GM19467 (cell line): ENCODE results near the gene HRH2.
"Not testable (repeated sequence)": the region's sequence is repeated elsewhere in the genome, so short reads cannot be mapped to it uniquely, and the experiment has no call there.

Experiments
- ATAC-seq: cut with Tn5 transposase; IDR thresholded peaks from one replicate; pipeline ENCODE4 v1.9.1; 2021; ENCODE audit warnings: mild to moderate bottlenecking, moderate library complexity; ENCODE audit not compliant: unreplicated experiment

HRH2 gene

DNA sequence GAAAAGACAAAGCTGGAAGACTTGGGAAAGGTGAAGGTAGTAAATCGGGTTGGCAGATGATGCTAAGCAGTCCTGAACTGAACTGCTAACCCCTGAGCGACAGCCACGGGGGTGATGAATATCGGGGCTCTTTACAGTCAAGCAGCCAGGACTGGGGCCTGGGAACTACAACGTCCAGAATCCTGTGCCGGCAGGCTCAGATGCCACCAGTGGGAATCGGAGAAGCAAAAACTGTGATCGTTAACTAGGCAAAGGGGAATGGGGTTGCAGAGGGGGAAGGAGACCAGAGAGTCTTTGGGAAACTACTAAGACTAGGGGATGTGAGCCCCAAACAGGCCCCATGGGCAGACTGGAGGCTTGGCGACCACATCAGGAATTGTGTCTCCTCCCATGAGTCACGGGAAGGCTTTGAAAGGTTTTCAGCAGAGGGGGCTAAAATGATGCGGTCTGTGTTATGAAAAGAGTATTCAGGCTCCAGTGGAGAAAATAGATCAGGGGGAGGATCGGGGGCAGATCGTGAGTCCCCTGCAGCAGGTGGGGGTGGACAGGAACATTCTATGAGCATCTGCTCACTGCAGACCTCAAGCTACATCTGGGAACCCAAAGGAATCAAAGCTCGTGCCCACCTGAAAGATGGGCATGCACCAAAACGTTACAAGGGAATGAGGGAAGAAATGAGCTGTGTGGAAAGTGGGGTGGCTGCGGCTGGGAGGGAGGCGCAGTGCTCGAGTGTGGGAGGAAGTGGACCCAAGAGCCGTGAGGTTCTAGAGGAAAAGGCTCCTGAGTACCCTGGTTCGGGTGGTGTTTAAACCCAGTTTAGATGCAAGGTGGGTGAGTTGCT lies 53.8 kb downstream of the HRH2 start:
- no peak for ATAC-seq

GRCh38 chr5:175712313-175712680 lies 54.4 kb downstream of the HRH2 start:
- no peak for ATAC-seq

- ATAC-seq, result no peak
Observed at GRCh38 chr5:175712681-175713085, 54.8 kb downstream of the HRH2 start.

DNA sequence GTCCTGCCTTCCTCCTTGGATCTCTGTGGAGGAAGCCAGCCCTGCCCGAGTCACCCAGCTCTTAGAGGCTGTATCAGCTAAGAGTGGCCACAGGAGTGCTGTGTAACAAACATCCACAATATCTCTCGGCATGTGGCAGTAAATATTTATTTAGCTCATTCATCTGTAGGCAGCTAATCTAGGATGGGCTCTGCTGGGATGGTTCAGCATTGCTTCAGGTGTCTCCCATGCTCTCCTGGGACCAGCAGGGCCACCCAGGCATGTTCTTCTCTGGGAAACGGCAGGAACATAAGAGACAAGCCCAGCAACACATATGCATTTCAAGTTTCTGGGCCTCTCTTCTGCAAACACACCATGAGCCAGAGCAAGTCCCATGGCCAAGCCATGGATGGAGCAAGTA lies 56.1 kb downstream of the HRH2 start:
- no peak for ATAC-seq

DNA sequence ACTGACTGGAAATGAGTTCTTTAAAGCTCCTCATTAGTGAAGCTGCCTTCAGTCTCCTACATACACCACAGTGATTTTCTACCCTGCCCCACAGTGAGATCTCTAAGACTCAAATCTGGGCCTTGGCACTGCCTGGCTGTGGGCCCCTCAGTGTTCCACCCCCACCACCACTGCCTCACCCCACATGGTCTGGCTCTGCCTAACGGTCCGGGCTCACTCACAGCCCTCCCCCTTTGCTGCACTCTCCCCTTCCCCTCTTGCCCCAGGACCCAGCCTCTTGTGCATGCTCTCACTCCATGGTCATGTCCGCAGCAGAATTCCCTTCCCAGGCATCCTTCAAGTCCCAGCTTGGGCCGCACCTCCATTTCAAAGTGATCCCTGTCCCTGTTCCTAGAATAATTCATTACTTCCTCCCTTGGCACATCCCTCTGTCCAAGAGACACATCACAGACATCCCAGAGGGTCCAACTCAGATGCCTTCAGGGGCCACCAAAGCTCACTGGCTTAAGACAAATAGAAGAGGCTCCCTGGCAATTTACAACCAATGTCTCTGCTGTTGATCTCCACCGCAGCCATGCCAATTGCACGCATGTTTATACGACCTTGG lies 56.7 kb downstream of the HRH2 start:
- no peak for ATAC-seq

DNA sequence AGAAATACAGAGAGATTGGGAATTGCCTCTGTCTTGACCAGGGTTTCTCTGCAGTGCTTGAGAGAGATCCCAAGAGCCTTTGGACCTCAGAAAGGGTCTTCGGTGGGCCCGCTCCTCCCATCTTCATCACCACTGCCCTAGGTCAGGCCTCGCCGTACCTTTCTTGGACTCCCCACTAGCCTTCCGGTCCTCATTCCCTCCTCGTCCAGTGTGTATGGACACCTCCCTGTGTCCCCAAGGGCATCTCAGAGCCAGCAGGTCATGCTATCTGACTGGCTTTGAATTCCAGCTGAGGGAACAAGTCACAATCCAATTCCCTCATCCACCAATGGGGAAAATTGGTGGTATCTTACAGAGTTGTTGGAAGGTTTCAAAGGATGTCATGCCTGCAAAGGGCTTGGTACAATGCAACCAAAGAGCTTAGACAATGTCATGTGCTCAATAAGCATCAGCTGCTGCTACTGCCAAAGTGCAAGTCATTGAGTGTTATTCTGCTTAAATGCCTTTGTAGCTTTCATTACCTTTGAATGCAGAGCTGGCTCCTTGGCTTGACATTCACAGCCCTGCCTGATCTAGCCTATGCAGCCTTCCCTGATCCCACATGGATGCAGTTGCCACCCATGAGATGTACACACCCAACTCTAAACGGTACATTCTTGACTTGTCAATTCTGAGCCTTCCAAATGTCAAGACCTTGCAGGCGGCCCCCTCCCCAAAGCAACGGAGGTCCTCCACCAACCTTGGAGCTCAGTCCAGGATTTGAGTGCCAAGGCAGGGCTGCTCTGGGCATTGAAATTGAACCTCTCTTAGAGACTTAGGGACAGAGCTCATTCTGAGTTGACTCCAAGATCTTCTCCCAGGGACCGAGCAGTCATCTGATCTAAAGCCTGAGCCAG lies 58.0 kb downstream of the HRH2 start:
- no peak for ATAC-seq

DNA sequence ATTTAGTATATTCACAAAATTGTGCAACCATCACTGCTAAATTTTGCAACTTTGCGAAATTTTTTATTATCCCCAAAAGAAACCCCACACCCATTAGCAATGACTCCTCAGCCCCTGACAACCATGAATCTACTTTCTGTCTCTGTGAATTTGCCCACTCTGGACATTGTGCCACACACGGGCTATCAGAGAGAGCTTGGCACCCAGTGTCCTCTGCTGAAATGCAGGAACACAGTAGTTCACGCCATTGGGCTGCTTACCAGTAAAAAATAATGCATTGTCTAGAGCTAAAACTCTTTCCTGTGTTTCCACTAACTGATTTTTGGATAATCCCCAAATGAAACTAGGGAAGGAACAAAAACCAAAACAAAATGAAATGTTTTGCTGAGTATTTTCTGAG lies 60.0 kb downstream of the HRH2 start:
- no peak for ATAC-seq

DNA sequence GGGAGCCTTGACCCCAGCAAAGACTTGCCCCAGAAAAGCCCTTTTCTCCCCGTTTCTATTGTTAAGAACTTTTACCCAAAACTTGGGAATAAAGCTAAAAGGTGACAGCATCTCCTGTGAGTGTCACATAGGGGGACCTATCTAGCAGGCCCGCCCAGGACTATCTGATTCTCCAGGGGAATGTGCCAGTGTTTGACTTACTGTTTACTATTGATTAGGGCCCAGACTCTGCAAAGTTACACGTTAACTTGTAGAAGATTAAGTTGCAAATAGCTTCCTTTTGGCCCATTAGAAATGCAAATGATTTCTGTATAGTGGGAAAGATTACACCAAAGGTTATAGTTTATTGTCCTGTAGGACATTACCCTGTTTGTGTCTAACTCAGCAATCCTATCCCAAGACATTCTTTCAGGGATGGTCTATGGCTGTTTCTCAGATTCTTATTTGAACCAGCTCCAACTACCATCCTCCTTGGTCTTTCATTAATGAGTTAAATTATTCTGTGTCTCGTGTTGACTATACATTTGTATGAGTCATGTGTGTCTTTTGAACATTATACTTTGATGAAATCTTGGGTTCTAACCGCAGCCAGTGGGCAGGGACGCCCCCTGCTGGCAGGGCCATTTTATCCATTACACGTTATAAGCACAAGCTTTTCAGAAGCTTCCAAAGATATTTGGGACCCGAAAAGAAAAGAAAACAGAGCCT lies 60.7 kb downstream of the HRH2 start:
- ATAC-seq, result no peak

- not testable (repeated sequence) for ATAC-seq
Observed at GRCh38 chr5:175719109-175719432, 61.2 kb downstream of the HRH2 start.

DNA sequence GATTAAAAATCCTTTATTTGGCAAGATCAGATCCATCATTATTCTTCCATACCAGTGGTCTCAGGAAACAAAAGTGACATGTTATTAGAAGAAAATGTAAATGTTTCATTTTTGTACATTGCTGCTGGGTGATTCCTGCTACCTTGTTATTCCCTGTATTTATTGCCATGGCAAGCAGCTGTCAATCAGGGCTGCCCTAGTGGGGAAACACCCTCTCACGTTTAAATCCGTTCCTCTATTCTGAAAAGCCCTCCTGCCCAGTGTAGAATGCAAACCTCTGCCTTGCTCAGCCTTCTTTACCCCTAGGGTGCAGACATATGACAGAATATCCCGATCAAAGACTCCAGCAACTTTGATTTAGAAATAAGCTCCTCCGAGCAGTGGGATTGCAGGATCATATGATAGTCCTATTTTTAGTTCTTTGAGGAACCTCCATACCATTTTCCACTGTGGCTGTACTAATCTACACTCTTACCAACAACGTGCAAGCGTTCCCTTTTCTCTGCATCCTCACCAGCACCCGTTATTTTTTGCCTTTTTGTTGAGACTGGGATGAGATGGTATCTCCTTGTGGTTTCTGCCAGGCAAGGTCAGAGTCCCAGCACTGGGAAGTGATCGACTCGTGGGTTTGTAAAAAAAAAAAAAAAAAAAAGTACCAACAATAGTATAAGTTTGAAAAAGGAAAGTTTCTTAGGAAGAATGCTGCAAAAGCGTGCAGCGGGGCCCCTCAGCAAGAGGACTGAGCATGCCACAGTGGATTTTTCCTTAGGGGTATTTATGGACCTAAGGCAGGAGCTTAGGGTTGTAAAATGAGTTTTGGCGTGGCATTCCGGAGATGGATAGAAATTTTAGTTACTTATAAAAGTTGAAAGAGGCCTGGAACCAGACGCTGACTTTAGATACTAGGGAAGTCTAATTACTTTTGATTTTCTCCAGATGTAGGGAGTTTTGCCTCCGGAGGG lies 66.7 kb downstream of the HRH2 start:
- no peak for ATAC-seq

DNA sequence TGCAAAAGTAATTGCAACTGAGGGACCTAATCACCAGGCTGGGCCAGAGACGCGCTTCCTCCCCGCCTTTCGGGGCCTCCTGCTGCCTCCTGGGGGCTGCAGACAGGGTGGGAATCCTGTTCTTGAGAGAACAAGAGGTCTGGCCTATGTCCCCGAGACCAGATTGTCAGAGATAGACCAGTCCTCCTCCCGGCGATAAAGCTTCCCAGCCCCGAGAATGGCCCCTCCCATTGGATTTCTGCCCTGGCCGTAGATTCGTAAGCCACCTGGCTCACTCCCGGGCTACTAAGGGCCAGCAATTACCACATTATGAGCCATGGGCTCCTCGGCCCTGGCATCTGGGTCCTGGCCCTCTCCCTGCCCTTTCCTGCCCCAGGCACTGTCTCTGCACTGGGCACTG lies 70.4 kb downstream of the HRH2 start:
- no peak for ATAC-seq

DNA sequence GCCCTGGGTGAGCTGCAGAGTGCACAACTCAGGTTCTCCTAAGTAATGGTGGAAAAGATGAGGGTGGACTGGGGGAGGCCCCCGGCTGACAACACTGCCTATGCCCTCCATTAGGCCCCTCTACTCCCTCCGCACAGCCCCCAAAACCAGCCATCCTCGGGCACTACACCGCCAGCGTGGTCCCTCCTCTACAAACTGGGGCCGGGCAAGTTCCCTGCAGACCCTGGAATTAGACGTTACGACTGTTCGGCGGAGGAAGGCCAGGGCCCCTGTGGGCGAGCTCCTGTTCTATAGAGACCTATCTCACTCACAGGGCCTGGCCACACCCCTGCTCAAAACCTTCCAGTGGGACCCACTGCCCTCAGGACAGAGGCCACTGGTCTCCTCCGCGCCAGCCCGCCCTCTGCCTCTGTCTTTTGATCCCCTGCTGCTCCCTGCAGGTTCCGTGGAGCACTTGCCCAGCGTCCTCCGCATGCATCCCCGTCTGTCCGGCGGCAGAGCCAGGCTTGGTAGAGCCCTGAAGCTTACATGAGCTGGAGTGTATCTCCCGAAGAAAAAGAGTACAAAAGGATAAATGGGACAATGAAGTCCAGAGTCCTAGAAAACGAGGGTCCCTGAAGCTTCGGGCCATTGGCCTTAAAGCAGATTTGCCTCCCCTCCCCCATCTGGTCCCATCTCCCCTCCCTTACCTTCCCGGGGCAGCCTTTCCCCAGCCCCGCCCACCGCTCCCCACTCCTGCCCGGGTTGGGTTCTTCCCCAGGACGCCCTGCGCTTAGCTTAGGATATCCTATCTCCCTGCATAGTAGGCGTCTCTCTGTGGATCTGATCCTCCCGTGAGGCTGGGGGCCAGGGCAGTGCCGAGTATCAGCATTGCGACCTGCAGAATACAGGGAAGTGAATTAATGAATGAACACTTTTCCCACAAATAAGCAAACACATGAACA lies 71.3 kb downstream of the HRH2 start:
- no peak for ATAC-seq

- ATAC-seq, result peak; percentile 80
Observed at GRCh38 chr5:175729829-175730277, 72.0 kb downstream of the HRH2 start.

GRCh38 chr5:175731172-175731571 lies 73.3 kb downstream of the HRH2 start:
- no peak for ATAC-seq

- no peak for ATAC-seq
Observed at GRCh38 chr5:175731756-175732465, 74.0 kb downstream of the HRH2 start.

DNA sequence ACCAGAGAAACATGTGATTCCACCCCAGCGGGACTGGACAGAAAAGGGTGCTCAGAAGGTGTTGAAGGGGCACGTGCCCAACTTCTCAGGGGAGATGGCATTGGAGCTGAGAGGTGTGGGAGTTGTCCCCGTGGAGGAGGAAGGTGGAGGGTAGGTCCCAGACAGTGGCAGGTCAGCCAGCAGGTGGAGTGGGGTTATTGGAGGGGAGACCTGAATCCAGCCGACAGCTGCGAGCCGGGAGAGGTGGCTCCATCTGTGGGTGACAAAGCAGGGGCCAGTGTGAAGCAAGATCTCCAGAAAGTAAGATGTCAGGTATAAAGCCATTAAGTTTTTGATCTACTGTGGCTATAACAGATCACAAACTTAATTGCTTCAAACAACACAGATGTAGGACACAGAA lies 75.1 kb downstream of the HRH2 start:
- no peak for ATAC-seq

DNA sequence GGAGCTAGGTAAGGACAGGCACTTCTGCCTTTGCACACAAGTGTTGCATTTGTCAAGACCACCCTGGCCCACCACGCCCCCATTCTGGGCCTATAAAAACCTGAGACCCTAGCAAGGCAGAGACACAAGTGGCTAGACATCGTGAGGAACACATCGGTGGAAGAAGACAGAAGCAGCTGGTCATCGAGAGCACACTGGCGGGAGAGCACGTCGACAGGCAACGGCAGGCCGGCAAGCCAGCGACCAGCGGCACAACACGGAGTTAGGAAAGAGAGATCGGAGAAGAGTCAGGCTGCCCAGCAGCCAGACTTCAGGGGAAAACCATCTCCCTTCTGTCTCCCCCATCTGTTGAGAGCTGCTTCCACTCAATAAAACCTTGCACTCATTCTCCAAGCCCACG lies 76.1 kb downstream of the HRH2 start:
- ATAC-seq, result no peak

GRCh38 chr5:175734501-175734900 lies 76.6 kb downstream of the HRH2 start:
- ATAC-seq, result no peak
